Fibroblast of lung (primary cell): ENCODE measurements around the gene HDAC3.
"Not testable (repeated sequence)": the region's sequence is repeated elsewhere in the genome, so short reads cannot be mapped to it uniquely, and the experiment has no call there.

Experiments used
- CTCF ChIP-seq, 2 donors: IDR thresholded peaks in 1 of 2; conservative IDR thresholded peaks in 1 of 2; 1 replicate in 1 of 2; 2 replicates in 1 of 2; pipeline ENCODE4 v1.5.1; 2011 to 2012; ENCODE audit warnings: low read length in 2 of 2, control low read depth in 1 of 2, inconsistent platforms in 1 of 2, low read depth in 1 of 2, mild to moderate bottlenecking in 1 of 2
- EZH2 ChIP-seq: IDR thresholded peaks from 2 replicates; pipeline ENCODE4 v1.5.1; 2012; ENCODE audit warnings: low read length, control low read depth, mild to moderate bottlenecking; ENCODE audit errors: missing control alignments

- not testable (repeated sequence) for TF ChIP-seq CTCF (conservative IDR thresholded peaks at IDR 0.05 in 1 of 2, IDR thresholded peaks at IDR 0.05 in 1 of 2; ENCODE audit: low read depth in 1 of 2, low read length in 2 of 2); EZH2
Measured at GRCh38 chr5:141609921-141610320, 26.7 kb downstream of the HDAC3 start.
